GM12872 (cell line): ENCODE data around the gene CARD14.

ENCODE experiments used
- CTCF ChIP-seq: IDR thresholded peaks from 3 replicates; pipeline ENCODE4 v1.5.1; 2011; ENCODE audit warnings: low read depth, mild to moderate bottlenecking, low read length, moderate library complexity; ENCODE audit not compliant: insufficient read depth

Gene CARD14

GRCh38 chr17:80153004-80153403 is 16.8 kb upstream of the CARD14 start:
- TF ChIP-seq CTCF = no peak

- no peak for TF ChIP-seq CTCF
These were observed 15.7 kb upstream of the CARD14 start for GRCh38 chr17:80154166-80154565.

GRCh38 chr17:80158846-80159245 is 11.0 kb upstream of the CARD14 start:
- no peak for TF ChIP-seq CTCF

- no peak for TF ChIP-seq CTCF
These were observed 9.3 kb upstream of the CARD14 start for GRCh38 chr17:80160536-80160935.

GRCh38 chr17:80163336-80163735 is 6.5 kb upstream of the CARD14 start:
- TF ChIP-seq CTCF = no peak

- no peak for TF ChIP-seq CTCF
These were observed 5.6 kb upstream of the CARD14 start for GRCh38 chr17:80164185-80164584.

GRCh38 chr17:80166446-80166845 is 3.4 kb upstream of the CARD14 start:
- no peak for TF ChIP-seq CTCF

GRCh38 chr17:80168371-80168770 is 1.5 kb upstream of the CARD14 start:
- TF ChIP-seq CTCF = no peak
